Right cardiac atrium (tissue), 5 donors: Measurements from ENCODE around the gene SPATA3. TPM values are rescaled to one million over a fixed set of nuclear protein-coding genes. Genes with fewer than 3 reads are reported as not detected.

ENCODE experiments used
- ATAC-seq, 2 donors: fragments of 200-7000 bp; cut with Tn5 transposase; one replicate each; pipeline versions ENCODE4 v1.8.0 to v1.9.1; 2020; ENCODE audit warnings: moderate library complexity in 2 of 2, mild to moderate bottlenecking in 1 of 2
- DNase-seq, 3 donors: peaks; one replicate each; pipeline ENCODE4 v3.0.0-alpha.2; 2020
- H3K27ac ChIP-seq: one replicate; pipeline ENCODE4 v1.5.1; 2013; ENCODE audit warnings: mild to moderate bottlenecking, low read length, control low read depth, moderate library complexity
- H3K27me3 ChIP-seq: one replicate; pipeline ENCODE4 v1.6.1; 2013; ENCODE audit not compliant: control insufficient read depth, insufficient read depth
- H3K4me1 ChIP-seq: one replicate; pipeline ENCODE4 v1.6.1; 2013; ENCODE audit warnings: low read length; ENCODE audit not compliant: control insufficient read depth, insufficient read depth
- H3K4me3 ChIP-seq: one replicate; pipeline ENCODE4 v1.5.1; 2013; ENCODE audit warnings: low read length, control low read depth
- H3K9me3 ChIP-seq: one replicate; pipeline ENCODE4 v1.6.1; 2013; ENCODE audit warnings: low read length; ENCODE audit not compliant: control insufficient read depth
- WGBS: extraction: QIAGEN DNeasy Blood & Tissue Kit; methylation state at CpG from one replicate; pipeline ENCODE4 v1.1.7; 2013; 5-methylcytosine and 5-hydroxymethylcytosine counted together
- intact Hi-C, 4 donors: fragments of 100-400 bp; cut with DNase I; formaldehyde crosslinking; loops; one replicate each; pipeline versions ENCODE4 v1.11.0 to v1.14.0; 2022 to 2023
- polyA plus RNA-seq: library from polyadenylated mRNA; stranded (reverse); fragments of 200-250 nt; gene quantifications from one replicate; pipeline ENCODE4 v1.2.3, GENCODE V29; 2013
- total RNA-seq, 4 donors: library from RNA; stranded (reverse); fragmentation: NEBNext Ultra II Directional; extraction: Animal tissue kit (Norgen Biotek cat#: 25700); gene quantifications; one replicate each; pipeline ENCODE4 v1.2.1, GENCODE V29; 2021
- donor health status: healthy with polysubstance abuse.
- donor health status: DM: no; HTN: yes; CAD: no.
- donor health status: DM: no; HTN: no; CAD: no.
- donor health status: DM: no; HTN: yes; CAD: no; lungs with severe emphysema.
- donor health status: DM: yes; HTN: yes; CAD: no.

The SPATA3 gene
- total and polyA plus RNA-seq, 5 donors, result not detected

- no peak overlapping the region for H3K27ac ChIP-seq
- no peaks in the 10 kb centered on the region for H3K4me1 ChIP-seq
- DNase-seq (no peak), ATAC-seq (no peak)
- no peaks in the 10 kb centered on the region for H3K9me3 ChIP-seq
- intact Hi-C loops, result no loop called here
- H3K27me3 ChIP-seq, result no peaks in the 10 kb centered on the region
- 83% methylated on average over 16 of the region's 16 CpGs for WGBS
- no peak overlapping the region for H3K4me3 ChIP-seq
Measured at GRCh38 chr2:230968921-230969658, 26.8 kb upstream of the SPATA3 start.

GRCh38 chr2:230969659-230970015 lies 26.3 kb upstream of the SPATA3 start:
- H3K4me3 ChIP-seq, result no peak overlapping the region
- no peaks in the 10 kb centered on the region for H3K27me3 ChIP-seq
- DNase-seq, result no peak
- no peak for ATAC-seq
- H3K9me3 ChIP-seq, result no peaks in the 10 kb centered on the region
- H3K4me1 ChIP-seq, result no peaks in the 10 kb centered on the region
- 74% methylated on average over 2 of the region's 2 CpGs for WGBS
- intact Hi-C loops, result no loop called here
- no peak overlapping the region for H3K27ac ChIP-seq

GRCh38 chr2:230972046-230972445 lies 23.9 kb upstream of the SPATA3 start:
- Histone ChIP-seq H3K4me3 (no peak overlapping the region), H3K27ac (no peak overlapping the region), H3K4me1 (no peaks in the 10 kb centered on the region), H3K9me3 (no peaks in the 10 kb centered on the region), H3K27me3 (no peaks in the 10 kb centered on the region)
- intact Hi-C loops, result no loop called here
- 82% methylated on average over 5 of the region's 5 CpGs for WGBS
- DNase-seq (no peak), ATAC-seq (no peak)

GRCh38 chr2:230974096-230974913 lies 21.6 kb upstream of the SPATA3 start:
- Histone ChIP-seq H3K4me3 (no peak overlapping the region), H3K9me3 (no peaks in the 10 kb centered on the region), H3K27ac (no peak overlapping the region), H3K4me1 (no peaks in the 10 kb centered on the region), H3K27me3 (no peaks in the 10 kb centered on the region)
- intact Hi-C loops, result no loop called here
- ATAC-seq, result no peak
- WGBS, result 82% methylated on average over 17 of the region's 17 CpGs
- no peak for DNase-seq

GRCh38 chr2:230975927-230976326 lies 20.0 kb upstream of the SPATA3 start:
- Histone ChIP-seq H3K27me3 (no peaks in the 10 kb centered on the region), H3K4me1 (no peaks in the 10 kb centered on the region), H3K4me3 (no peak overlapping the region), H3K9me3 (no peaks in the 10 kb centered on the region), H3K27ac (no peak overlapping the region)
- no peak for ATAC-seq
- no peak for DNase-seq
- WGBS, result 86% methylated on average over 11 of the region's 11 CpGs
- intact Hi-C loops, result no loop called here

- Histone ChIP-seq H3K4me1 (no peaks in the 10 kb centered on the region), H3K27me3 (no peaks in the 10 kb centered on the region), H3K27ac (no peak overlapping the region), H3K4me3 (no peak overlapping the region), H3K9me3 (no peaks in the 10 kb centered on the region)
- WGBS, result 82% methylated on average over 6 of the region's 6 CpGs
- no peak for DNase-seq
- no peak for ATAC-seq
- intact Hi-C loops, result no loop called here
Measured at GRCh38 chr2:230976671-230977171, 19.2 kb upstream of the SPATA3 start.

- H3K9me3 ChIP-seq, result no peaks in the 10 kb centered on the region
- H3K4me1 ChIP-seq, result no peaks in the 10 kb centered on the region
- intact Hi-C loops, result no loop called here
- DNase-seq (no peak), ATAC-seq (no peak)
- WGBS, result 77% methylated on average over 1 of the region's 1 CpG
- no peak overlapping the region for H3K27ac ChIP-seq
- H3K4me3 ChIP-seq, result no peak overlapping the region
- H3K27me3 ChIP-seq, result no peaks in the 10 kb centered on the region
Measured at GRCh38 chr2:230980468-230980867, 15.5 kb upstream of the SPATA3 start.

GRCh38 chr2:230981704-230982103 lies 14.2 kb upstream of the SPATA3 start:
- ATAC-seq (no peak), DNase-seq (no peak)
- Histone ChIP-seq H3K27ac (no peak overlapping the region), H3K4me3 (no peak overlapping the region), H3K4me1 (no peaks in the 10 kb centered on the region), H3K9me3 (no peaks in the 10 kb centered on the region), H3K27me3 (no peaks in the 10 kb centered on the region)
- intact Hi-C loops, result no loop called here
- 72% methylated on average over 8 of the region's 8 CpGs for WGBS

GRCh38 chr2:230982126-230982525 lies 13.8 kb upstream of the SPATA3 start:
- intact Hi-C loops, result no loop called here
- ATAC-seq, result no peak
- 89% methylated on average over 5 of the region's 5 CpGs for WGBS
- Histone ChIP-seq H3K9me3 (no peaks in the 10 kb centered on the region), H3K27ac (no peak overlapping the region), H3K27me3 (no peaks in the 10 kb centered on the region), H3K4me3 (no peak overlapping the region), H3K4me1 (no peaks in the 10 kb centered on the region)
- no peak for DNase-seq

- Histone ChIP-seq H3K4me3 (no peak overlapping the region), H3K4me1 (no peaks in the 10 kb centered on the region), H3K27ac (no peak overlapping the region), H3K27me3 (no peaks in the 10 kb centered on the region), H3K9me3 (no peaks in the 10 kb centered on the region)
- 88% methylated on average over 3 of the region's 3 CpGs for WGBS
- intact Hi-C loops, result no loop called here
- DNase-seq, result no peak
- ATAC-seq, result no peak
Measured at GRCh38 chr2:230982528-230982927, 13.4 kb upstream of the SPATA3 start.

GRCh38 chr2:230983566-230983965 lies 12.4 kb upstream of the SPATA3 start:
- ATAC-seq, result no peak
- intact Hi-C loops, result no loop called here

More at GRCh38 chr2:230983566-230983965, 12.4 kb upstream of the SPATA3 start:
- Histone ChIP-seq H3K27ac (no peak overlapping the region), H3K4me3 (no peak overlapping the region), H3K4me1 (no peaks in the 10 kb centered on the region), H3K9me3 (no peaks in the 10 kb centered on the region), H3K27me3 (no peaks in the 10 kb centered on the region)
- WGBS, result 92% methylated on average over 6 of the region's 6 CpGs
- DNase-seq, result no peak
